HG03571 (cell line): Measurements from ENCODE around the gene KLK11.

Experiments used
- ATAC-seq: cut with Tn5 transposase; IDR thresholded peaks from one replicate; pipeline ENCODE4 v1.9.1; 2021; ENCODE audit not compliant: unreplicated experiment

The KLK11 gene

DNA sequence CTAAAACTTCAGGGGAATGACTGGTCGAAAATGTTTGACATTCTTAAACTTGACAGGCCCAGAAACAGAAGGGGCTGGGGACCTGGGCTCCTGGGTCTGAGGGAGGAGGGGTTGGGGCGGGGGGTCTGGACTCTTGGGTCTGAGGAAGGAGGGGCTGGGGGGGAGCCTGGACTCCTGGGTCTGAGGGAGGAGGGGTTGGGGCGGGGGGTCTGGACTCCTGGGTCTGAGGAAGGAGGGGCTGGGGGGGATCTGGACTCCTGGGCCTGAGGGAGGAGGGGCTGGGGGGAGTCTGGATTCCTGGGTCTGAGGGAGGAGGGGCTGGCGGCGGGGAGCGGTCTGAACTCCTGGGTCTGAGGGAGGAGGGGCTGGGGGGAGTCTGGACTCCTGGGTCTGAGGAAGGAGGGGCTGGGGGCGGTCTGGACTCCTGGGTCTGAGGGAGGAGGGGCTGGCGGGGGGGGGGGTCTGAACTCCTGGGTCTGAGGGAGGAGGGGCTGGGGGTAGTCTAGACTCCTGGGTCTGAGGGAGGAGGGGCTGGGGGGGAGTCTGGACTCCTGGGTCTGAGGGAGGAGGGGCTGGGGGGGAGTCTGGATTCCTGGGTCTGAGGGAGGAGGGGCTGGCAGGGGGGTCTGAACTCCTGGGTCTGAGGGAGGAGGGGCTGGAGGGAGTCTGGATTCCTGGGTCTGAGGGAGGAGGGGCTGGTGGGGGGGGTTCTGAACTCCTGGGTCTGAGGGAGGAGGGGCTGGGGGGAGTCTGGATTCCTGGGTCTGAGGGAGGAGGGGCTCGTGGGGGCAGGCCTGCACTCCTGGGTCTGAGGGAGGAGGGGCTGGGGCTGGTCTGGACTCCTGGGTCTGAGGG is 51.5 kb downstream of the KLK11 start:
- no peak for ATAC-seq

DNA sequence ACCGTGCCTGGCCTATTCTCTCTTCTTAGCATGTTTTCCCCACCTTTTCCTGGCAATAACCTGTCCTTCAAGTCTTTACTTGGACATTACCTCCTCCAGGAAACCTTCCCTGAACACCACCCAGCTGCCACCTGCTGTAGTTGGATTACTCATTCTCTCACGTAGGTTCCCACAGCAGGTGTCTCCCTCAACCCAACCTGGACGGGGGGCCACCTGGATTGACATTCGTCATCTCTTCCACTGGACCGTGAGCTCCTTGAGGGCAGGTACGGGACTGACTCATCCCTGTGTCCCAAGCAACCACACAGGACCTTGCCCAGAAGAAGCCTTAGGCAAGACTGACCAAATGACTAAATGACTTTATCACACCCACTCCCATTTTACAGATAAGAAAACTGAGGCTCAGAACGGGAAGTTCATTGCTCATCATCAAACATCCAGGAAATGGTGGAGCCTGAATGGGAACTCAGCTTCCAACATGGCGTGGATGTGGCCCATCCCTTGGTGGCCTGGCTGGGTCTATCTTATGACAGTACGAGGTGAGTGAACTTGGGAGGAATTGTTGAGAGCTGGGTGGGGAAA is 53.5 kb downstream of the KLK11 start:
- no peak for ATAC-seq
